Stimulated activated naive CD4-positive, alpha-beta T cell (primary cell): ENCODE measurements around the gene PLIN4.

Experiments used
- DNase-seq, 6 experiments: peaks; one replicate each; lab custom pipeline; 2025; lab: John Stamatoyannopoulos, UW

The PLIN4 gene

DNA sequence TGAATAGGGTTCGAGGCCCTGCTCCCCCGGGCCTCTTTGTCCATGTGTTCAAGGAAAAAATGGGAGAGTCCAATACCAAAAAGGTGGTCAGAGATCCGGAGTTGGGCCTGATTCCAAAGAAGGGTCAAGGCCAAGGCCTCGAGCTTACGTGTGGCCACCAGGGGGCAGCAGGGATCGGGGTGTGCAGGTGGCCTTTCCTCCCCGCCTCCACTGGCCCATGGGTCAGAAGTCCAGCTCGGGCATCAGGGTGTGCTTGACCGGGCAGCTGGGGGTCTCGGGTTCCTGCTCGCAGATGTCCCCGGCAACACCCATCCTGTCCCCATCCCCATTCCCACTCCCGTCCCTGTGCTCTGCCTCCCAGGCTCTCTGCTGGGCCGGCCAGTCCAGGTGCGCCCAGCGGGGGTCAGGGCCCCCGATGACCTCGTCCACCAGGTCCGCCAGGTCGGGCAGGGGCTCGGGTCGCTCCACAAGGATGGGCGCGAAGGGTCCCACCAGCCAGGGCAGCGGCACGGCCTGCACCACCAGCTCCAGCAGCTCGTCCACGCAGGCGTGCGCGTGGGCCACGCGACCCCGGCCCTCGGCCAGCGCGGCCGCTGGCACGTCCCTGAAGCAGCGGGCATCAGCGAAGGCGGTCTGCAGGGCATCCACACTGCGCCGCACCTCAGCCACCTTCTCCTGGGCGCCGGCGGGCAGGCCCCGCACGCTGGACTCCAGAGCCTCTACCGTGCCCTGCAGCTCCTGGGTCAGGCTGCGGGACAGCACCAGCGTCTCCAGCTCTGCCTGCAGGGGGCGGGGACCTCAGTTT, 5.2 kb upstream of the PLIN4 start:
- no peak for DNase-seq

DNA sequence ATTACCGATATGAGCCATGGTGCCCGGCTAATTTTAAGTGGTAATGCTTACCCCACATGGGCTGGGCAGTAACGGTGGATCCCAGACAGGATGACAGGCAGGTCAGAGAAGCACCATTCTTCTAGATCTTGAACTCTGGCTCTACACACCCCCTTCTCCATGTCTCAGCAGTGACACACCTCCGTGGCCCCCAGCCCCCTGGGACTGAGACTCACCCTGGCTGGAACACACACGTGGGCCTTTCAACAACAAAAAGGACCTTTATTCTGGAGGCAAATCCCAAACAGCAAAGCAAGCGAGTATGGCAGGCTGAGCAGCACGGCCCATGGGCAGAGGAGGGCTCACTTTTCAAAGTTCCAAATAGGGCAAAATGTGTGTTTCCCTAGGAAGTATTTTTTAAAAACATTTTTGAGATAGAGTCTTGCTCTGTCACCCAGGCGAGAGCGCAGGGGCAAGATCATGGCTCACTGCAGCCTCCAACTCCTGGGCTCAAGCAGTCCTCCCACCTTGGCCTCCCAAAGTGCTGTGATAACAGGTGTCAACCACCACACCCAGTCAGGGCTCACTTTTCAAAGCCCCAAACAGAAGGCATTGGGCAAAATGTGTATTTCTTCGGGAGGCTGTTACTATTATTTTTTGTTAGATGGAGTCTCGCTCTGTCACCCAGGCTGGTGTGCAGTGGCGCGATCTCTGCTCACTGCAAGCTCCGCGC, 4.2 kb upstream of the PLIN4 start:
- DNase-seq, result no peak

DNA sequence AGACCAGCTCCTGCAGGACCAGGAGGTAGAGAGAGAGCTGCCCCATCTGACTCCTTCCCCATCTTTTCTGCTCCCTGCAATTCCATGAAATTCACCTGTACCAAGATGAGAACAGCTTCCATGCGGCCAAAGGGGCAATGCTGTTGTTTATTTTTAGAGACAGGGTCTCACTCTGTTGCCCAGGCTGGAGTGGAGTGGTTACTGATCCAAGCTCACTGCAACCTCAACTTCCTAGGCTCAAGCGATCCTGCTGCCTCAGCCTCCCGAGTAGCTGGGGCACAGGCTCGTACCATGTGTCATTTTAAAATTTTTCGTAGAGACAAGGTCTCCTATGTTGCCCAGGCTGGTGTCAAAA, 3.6 kb upstream of the PLIN4 start:
- no peak for DNase-seq

DNA sequence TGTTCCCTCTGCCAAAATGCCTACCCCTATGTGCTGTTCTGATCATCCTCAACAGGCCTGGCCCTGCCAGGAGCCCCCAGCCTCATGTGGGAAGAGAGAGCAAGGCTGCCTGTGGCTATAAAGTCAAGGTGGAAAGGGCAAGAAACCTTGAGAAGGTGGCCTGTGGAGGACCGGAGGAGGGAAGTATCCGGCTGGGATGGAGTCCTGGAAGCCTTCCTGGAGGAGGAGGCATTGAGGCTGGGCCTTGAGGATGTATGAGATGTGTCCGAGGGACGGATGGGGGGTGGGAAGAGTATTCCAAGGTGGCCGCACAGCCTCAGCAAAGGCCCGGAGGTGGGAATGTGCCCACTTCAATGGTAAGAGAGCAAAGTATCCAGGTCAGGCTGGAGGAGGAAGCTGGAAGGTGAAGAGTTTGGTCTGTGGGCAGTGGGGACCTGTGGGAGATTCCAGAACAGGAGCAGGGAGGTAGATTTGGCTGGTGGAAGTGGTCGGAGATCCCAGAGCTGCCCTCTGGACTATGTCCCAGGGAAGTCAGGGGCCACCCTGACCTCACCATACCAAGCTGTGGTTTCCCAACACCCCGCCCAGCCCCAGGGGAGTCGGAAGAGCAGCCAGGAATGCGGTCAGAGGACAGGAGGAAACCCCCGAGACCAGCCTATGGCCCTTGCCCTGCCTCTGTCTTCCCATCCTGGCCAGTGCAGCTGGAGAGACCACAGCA, 3.0 kb upstream of the PLIN4 start:
- no peak for DNase-seq

DNA sequence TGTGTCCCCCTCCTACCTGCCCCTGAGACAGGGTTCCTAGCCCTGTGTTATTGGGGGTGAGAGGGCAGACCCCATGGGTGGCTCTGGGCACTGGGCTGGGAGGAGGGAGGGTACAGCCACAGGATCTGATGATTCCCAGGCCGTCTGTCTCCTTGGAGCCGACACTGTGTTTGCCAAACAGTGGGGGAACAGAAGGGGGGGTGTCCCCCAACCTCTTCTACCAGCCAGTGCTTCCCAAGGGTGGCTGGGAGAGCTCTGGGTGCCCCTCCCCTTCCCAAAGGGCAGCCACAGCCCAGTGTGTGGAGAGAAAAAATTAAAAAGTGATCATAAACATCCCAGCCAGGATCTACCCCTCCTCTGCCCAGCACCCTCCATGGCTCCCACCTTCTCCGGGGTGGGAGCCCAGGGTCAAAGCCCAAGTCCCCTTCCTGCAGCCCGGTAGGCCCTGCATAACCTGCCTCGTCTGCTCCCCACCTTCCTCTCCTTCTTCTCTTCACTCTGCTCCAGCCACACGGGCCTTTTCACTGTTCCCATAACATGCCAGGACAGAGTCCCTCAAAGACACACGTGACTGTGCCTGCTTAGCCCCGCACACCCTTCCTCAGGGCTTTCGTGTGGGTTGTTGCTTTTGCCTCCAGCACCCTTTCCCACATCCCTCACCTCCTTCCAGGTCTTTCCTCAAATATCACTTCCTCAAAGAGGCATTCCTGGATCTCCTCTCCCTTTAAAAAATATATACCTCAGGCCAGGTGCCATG, 1.4 kb upstream of the PLIN4 start:
- DNase-seq, result no peak

DNA sequence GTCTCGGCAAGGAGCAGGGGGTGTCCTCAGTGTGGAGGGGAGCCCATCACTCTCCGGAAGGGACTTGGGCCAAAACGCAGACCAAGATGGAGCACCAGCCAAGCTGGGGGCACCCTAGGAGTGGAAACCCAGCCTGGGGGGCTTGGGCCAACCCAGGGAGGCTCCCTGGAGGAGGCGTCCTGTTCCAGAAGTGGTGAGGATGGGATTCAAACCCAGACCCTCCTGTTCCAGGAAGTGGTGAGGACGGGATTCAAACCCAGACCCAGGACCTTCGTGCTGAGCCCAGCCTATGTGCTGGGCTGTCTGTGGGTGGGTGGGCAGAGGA, 848 bp upstream of the PLIN4 start:
- no peak for DNase-seq

DNA sequence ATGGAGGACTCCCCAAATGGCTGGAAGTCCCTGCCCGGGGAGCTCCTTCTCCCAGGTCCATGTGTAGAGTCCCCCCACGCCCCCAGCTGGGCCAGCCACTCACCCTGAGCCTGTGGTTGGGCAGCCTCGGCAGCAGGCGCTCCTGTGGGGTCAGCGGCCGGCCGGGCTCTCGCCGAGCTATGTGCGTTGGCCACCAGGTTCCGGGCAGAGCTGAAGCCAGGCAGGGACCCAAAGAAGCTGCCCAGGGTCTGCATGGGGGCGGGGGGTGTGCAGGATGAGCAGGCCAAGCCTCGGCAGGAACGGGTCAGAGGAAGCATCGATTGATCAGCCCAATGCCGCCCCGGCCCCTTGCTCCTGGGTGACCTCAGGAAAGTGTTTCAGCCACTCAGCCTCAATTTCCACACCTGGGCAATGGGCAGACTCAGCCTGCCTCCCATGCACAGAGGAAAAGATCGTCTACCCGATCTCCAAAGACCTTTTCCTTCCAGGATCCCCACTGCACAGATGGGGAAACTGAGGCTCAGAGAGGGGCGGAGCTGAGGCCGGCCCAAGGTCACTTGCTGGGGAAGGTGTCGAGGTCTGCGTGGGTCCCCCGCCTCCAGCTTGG, 732 bp downstream of the PLIN4 start:
- no peak for DNase-seq

DNA sequence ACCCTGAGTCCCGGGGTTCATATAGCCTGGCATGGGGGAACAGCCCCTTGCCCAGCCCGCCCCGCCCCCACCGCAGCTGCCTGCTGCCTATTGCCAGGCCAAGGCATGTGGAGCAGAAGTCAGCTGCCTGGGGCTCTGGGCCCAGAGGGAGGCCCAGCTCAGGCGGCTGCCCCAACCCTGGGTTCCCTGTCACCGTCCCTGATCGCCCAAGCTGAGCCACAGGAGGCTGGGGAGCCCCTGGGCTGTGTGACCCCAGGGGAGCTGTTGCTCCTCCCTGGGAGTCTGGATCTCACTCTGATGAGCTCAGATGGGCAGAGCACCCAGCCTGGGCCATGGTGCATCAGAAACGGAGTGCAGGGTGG, 1.4 kb downstream of the PLIN4 start:
- no peak for DNase-seq

DNA sequence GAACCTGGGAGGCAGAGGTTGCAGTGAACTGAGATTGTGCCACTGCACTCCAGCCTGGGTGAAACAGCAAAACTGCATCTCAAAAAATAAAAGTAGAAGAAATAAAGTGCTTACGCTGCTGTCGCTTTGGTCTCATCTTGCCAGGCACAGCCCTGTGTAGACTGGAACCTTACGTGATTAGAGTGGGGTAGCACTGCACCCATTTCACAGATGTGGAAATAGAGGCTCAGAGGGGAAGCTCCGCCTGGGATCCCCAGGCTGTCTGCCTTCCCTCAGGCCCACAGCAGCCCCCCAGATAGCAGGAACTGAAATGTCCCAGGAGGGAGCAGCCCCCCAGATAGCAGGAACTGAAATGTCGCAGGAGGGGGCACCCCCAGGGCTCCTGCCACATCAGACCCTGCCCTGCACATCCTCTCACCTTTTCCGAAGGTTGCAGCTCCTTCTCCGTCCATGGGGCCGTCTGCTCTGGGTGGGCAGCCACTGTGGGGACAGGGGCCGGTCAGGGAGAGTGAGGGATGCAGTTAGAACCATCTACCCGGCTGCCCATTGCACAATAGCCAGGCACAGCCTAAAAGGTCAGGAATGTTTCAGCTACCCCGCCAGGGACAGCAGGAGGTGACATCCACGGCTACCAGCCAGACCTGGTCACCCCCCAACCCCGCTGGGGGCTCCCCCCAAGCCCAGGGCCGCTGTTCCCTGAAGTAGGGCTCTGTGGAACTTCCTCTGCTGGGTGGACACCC, 1.9 kb downstream of the PLIN4 start:
- no peak for DNase-seq

DNA sequence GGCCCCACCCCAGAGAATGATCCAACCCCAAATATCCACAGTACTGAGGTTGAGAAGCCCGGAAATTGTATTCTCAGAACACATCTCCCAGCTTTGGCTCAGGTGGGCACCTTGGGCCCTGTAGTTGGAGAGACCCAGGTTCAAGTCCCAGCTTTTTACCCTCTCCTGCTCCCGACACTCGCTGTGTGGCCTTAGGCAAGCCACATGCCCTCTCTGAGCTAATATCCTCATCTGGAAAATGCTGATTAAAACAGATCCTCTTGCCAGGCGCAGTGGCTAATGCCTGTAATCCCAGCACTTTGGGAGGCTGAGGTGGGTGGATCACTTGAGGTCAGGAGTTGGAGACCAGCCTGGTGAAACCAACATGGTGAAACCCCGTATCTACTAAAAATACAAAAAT, 2.6 kb downstream of the PLIN4 start:
- DNase-seq, result no peak

DNA sequence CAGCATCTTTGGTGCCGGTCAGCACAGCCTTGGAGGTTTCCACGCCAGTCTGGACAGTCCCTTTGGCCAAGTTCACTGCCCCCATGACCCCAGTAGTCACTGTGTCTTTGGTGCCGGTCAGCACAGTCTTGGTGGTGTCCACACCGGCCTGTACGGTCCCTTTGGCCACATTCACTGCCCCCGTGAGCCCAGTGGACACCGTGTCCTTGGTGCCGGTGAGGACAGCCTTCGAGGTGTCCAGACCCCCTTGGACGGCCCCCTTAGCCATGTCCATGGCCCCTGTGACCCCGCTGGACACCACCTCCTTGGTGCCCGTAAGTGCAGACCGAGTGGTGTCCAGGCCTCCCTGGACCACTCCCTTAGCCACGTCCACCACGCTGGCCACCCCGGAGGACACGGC, 5.0 kb downstream of the PLIN4 start:
- DNase-seq, result no peak

DNA sequence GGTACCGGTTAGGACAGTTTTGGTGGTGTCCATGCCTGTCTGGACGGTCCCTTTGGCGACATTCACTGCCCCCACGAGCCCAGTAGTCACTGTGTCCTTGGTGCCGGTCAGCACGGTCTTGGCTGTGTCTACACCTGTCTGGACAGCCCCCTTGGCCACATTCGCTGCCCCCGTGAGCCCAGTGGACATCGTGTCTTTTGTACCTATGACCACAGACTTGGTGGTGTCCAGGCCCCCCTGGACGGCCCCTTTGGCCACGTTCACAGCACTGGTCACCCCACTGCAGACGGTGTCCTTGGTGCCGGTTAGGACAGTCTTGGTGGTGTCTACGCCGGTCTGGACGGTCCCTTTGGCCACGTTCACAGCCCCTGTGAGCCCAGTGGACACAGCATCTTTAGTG, 6.2 kb downstream of the PLIN4 start:
- DNase-seq, result no peak

DNA sequence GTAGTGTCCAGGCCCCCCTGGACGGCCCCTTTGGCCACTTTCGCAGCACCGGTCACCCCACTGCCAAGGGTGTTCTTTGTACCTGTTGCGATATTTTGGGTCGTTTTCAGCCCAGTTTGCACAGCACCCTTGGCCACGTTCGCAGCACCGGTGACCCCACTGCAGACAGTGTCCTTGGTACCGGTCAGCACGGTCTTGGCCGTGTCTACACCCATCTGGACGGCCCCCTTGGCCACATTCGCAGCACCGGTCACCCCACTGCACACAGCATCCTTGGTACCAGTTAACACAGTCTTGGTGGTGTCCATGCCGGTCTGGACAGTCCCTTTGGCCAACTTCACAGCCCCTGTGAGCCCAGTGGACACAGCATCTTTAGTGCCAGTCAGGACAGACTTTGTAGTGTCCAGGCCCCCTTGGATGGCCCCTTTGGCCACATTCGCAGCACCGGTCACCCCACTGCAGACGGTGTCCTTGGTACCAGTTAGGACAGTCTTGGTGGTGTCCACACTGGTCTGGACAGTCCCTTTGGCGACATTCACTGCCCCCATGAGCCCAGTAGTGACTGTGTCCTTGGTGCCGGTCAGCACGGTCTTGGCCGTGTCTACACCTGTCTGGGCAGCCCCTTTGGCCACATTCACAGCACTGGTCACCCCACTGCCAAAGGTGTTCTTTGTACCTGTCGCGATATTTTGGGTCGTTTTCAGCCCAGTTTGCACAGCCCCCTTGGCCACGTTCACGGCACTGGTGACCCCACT, 6.8 kb downstream of the PLIN4 start:
- no peak for DNase-seq

DNA sequence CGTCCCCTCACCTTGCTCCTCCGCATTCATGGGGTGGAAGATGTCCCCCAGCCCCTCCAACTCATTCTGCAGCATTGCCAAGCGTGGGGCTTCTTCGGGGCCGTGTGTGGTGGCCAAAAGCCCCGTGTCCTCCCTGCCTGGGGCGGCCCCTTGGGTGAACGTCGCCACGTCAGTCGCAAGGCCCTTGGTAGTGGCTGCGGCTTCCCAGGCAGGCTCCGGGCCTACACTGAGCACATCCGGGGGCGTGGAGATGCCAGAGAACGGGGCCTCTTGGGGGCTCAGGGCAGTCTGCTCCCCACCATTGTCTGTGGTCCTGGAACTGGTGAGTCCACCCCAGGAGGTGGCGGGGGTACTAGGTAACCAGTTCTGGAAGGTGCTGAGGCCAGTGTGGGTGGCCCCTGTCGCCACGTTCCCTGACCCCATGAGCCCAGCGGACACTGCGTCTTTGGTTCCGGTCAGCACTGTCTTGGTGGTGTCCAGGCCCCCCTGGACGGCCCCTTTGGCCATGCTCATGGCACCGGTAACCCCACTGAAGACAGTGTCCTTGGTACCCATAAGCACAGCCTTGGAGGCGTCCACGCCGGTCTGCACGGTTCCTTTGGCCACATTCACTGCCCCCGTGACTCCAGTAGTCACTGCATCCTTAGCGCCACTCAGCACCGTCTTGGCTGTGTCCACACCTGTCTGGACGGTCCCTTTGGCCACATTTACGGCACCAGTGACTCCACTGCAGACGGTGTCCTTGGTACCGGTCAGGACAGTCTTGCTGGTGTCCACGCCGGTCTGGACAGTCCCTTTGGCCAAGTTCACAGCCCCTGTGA, 7.6 kb downstream of the PLIN4 start:
- no peak for DNase-seq

DNA sequence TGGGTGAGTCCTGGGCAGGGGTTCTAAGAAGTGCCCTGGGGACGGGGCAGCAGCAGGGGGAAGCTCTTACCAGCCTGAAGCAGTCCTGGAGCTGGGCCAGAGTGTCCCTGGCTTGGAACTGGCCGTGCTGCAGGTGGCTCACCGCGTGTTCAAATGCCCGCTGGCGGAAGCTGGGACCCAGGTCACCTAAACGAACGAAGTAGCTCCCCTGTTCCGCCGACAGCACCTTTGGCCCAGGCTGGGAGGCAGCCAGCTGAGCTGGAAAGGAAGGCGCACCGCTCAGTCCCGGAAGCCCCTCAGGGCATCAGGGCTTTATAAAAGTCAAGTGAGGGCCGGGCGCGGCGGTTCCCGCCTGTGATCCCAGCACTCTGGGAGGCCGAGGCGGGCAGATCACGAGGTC, 9.6 kb downstream of the PLIN4 start:
- no peak for DNase-seq

DNA sequence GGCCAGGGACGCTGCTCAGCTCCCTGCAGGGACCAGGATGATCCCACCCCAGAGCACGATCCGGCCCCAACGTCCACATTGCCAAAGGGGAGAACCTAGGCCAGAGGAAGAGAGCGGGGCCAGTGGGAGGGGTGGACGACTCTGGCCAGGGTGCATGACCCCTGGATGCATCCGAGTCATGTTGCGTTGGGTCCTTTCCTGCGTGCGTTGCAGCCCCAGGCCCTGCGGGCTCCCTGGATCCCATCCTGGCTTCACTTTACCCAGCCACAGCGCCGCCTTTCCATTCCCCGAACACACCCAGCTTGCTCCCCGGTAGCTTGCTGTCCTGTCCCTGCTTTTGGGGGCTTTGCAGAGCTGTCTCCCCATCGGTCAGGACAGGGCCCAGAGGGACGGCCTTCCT, 10.5 kb downstream of the PLIN4 start:
- no peak for DNase-seq

DNA sequence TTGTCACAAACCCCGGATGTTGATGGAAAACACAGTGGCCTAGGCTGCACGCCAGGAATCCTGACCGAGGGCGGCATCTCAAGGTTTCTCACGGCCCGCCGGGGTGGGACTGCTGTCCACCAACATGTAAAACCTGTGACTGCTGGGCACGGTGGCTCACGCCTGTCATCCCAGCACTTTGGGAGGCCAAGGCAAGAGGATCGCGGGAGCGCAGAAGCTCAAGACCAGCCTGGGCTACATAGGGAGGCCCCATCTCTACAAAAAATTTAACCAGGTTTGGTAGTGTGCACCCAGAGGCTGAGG, 11.2 kb downstream of the PLIN4 start:
- DNase-seq, result no peak

DNA sequence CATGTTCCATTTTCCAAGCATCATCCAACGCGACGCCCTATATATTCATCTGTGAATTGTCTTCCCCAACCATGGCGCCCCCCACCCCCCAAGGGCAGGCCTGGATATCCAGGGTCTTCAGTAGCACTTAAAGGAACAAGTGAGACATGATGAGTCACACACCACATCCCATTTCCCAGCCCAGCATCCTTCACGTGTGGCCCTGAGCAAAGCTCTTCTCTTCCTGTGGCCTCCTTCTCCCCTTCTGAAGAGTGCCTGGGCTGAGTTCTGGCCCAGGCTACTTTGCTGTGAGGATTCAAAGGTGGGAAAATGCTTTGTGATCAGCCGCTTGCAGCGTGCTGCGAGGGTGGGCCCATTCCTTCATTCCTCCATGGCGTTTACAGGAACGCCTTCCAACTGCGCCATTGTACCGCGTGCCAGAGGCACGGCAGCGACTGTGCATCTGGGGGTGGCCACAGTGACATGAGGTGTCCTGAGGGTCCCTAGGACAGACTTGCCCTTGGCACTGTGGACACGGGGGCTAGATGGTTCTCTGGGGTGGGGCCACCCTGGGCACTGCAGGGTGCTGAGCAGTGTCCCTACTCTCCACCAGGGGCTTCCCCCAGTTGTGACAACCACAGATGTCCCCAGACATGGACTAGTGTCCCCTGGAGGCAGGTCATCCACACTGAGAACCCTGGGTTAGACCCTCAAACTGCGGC, 11.7 kb downstream of the PLIN4 start:
- DNase-seq, result no peak
